WTC11 (cell line): ENCODE results near the gene SSH2. TPM values are rescaled to one million over a fixed set of nuclear protein-coding genes. Genes with fewer than 3 reads are reported as not detected.

Experiments used
- ATAC-seq: fragments of 200-7000 bp; cut with Tn5 transposase; 2 replicates; pipeline ENCODE4 v1.10.0; 2021; ENCODE audit warnings: mild to moderate bottlenecking, moderate library complexity
- CTCF ChIA-PET: fragments of 300-600 bp; sonication (Branson Sonifier 250); formaldehyde crosslinking; loops from one replicate; lab custom pipeline; 2021; ENCODE audit warnings: antibody characterized with exemption; lab: Charles Lee
- POLR2A ChIA-PET: fragments of 350-600 bp; sonication (Branson Sonifier 250); formaldehyde crosslinking; loops from one replicate; lab custom pipeline; 2021; ENCODE audit warnings: antibody characterized with exemption; lab: Charles Lee
- DNase-seq: peaks from one replicate; pipeline ENCODE4 v3.0.0; 2021; ENCODE audit warnings: low spot score
- H3K27ac Mint-ChIP-seq: 2 replicates; pipeline ENCODE4 v1.8.0; 2021; ENCODE audit warnings: mixed read lengths
- H3K27me3 Mint-ChIP-seq: 2 replicates; pipeline ENCODE4 v1.8.0; 2021; ENCODE audit warnings: low read depth, mild to moderate bottlenecking, moderate library complexity, mixed read lengths
- H3K36me3 Mint-ChIP-seq: 2 replicates; pipeline ENCODE4 v1.8.0; 2021; ENCODE audit warnings: mixed read lengths
- H3K4me1 Mint-ChIP-seq: 2 replicates; pipeline ENCODE4 v1.8.0; 2022; ENCODE audit warnings: mixed read lengths
- H3K4me3 Mint-ChIP-seq: 2 replicates; pipeline ENCODE4 v1.8.0; 2021; ENCODE audit warnings: mild to moderate bottlenecking, moderate library complexity, mixed read lengths
- H3K9me3 Mint-ChIP-seq: 2 replicates; pipeline ENCODE4 v1.8.0; 2021; ENCODE audit warnings: mixed read lengths
- ATF2 ChIP-seq: sonication (generic); formaldehyde crosslinking; IDR thresholded peaks from 2 replicates; pipeline ENCODE4 v1.8.1; 2022; ENCODE audit warnings: low read depth, missing genetic modification reagents, borderline replicate concordance
- CREB1 ChIP-seq: sonication (generic); formaldehyde crosslinking; IDR thresholded peaks from 2 replicates; pipeline ENCODE4 v1.8.0; 2023; ENCODE audit warnings: mild to moderate bottlenecking, missing genetic modification reagents
- CREM ChIP-seq: sonication (generic); formaldehyde crosslinking; IDR thresholded peaks from 2 replicates; pipeline ENCODE4 v1.8.1; 2022; ENCODE audit warnings: mild to moderate bottlenecking, missing genetic modification reagents, moderate library complexity
- E2F5 ChIP-seq: sonication (generic); formaldehyde crosslinking; IDR thresholded peaks from 2 replicates; pipeline ENCODE4 v1.8.1; 2022; ENCODE audit warnings: mild to moderate bottlenecking, moderate library complexity, missing genetic modification reagents
- ELF4 ChIP-seq: sonication (generic); formaldehyde crosslinking; IDR thresholded peaks from 2 replicates; pipeline ENCODE4 v1.8.1; 2022; ENCODE audit warnings: low read depth, mild to moderate bottlenecking, moderate library complexity, missing genetic modification reagents
- FOXP4 ChIP-seq: sonication (generic); formaldehyde crosslinking; IDR thresholded peaks from 2 replicates; pipeline ENCODE4 v1.8.0; 2022; ENCODE audit warnings: mild to moderate bottlenecking, missing genetic modification reagents
- GRHL2 ChIP-seq: fragments of 250-450 bp; sonication (Bioruptor Pico); IDR thresholded peaks from 2 replicates; pipeline ENCODE4 v1.8.0; 2022; ENCODE audit warnings: mild to moderate bottlenecking, moderate library complexity; ENCODE audit not compliant: insufficient replicate concordance, severe bottlenecking
- GTF2I ChIP-seq: fragments of 250-450 bp; sonication (Bioruptor Pico); conservative IDR thresholded peaks from 2 replicates; pipeline ENCODE4 v1.4.0; 2021; ENCODE audit warnings: mild to moderate bottlenecking
- JUN ChIP-seq: sonication (generic); formaldehyde crosslinking; IDR thresholded peaks from 2 replicates; pipeline ENCODE4 v1.8.0; 2023; ENCODE audit warnings: mild to moderate bottlenecking, missing genetic modification reagents
- MYBL2 ChIP-seq: sonication (generic); formaldehyde crosslinking; IDR thresholded peaks from 2 replicates; pipeline ENCODE4 v1.8.1; 2023; ENCODE audit warnings: mild to moderate bottlenecking, moderate library complexity, missing genetic modification reagents
- NFE2L1 ChIP-seq: sonication (generic); formaldehyde crosslinking; IDR thresholded peaks from 2 replicates; pipeline ENCODE4 v1.8.1; 2023; ENCODE audit warnings: missing genetic modification reagents
- OVOL2 ChIP-seq: fragments of 250-450 bp; sonication (Bioruptor Pico); IDR thresholded peaks from 2 replicates; pipeline ENCODE4 v1.9.0; 2021; ENCODE audit warnings: mild to moderate bottlenecking, borderline replicate concordance
- PRDM15 ChIP-seq: sonication (generic); formaldehyde crosslinking; IDR thresholded peaks from 2 replicates; pipeline ENCODE4 v1.8.0; 2022; ENCODE audit warnings: missing genetic modification reagents
- RELA ChIP-seq: sonication (generic); formaldehyde crosslinking; IDR thresholded peaks from 2 replicates; pipeline ENCODE4 v1.8.1; 2022; ENCODE audit warnings: missing genetic modification reagents, mild to moderate bottlenecking, borderline replicate concordance
- SMAD4 ChIP-seq: sonication (generic); formaldehyde crosslinking; IDR thresholded peaks from 2 replicates; pipeline ENCODE4 v1.8.0; 2022; ENCODE audit warnings: mild to moderate bottlenecking, missing genetic modification reagents
- TEAD4 ChIP-seq: sonication (generic); formaldehyde crosslinking; IDR thresholded peaks from 2 replicates; pipeline ENCODE4 v1.8.0; 2022; ENCODE audit warnings: mild to moderate bottlenecking, missing genetic modification reagents
- ZBTB43 ChIP-seq: sonication (generic); formaldehyde crosslinking; IDR thresholded peaks from 2 replicates; pipeline ENCODE4 v1.8.1; 2023; ENCODE audit warnings: mild to moderate bottlenecking, missing genetic modification reagents
- ZNF219 ChIP-seq: sonication (generic); formaldehyde crosslinking; IDR thresholded peaks from 2 replicates; pipeline ENCODE4 v1.8.0; 2023; ENCODE audit warnings: missing genetic modification reagents, mild to moderate bottlenecking, borderline replicate concordance
- ZNF232 ChIP-seq: sonication (generic); formaldehyde crosslinking; IDR thresholded peaks from 2 replicates; pipeline ENCODE4 v1.8.0; 2022; ENCODE audit warnings: mild to moderate bottlenecking, missing genetic modification reagents
- ZNF512 ChIP-seq: sonication (generic); formaldehyde crosslinking; IDR thresholded peaks from 2 replicates; pipeline ENCODE4 v1.8.1; 2022; ENCODE audit warnings: missing genetic modification reagents, borderline replicate concordance
- total RNA-seq: library from RNA; stranded (reverse); gene quantifications from 3 replicates; pipeline ENCODE4 v1.2.3, GENCODE V29; 2021

The SSH2 gene
- total RNA-seq, 1 experiment from 2014 or later: 14.3 TPM

GRCh38 chr17:29699283-29699682 is 230.7 kb downstream of the SSH2 start (continued):
- no peak for TF ChIP-seq PRDM15 (CRISPR knock-in tag)

GRCh38 chr17:29698837-29699236 is 231.2 kb downstream of the SSH2 start:
- TF ChIP-seq OVOL2 (CRISPR knock-in tag) (no peak), RELA (CRISPR knock-in tag) (no peak), CREM (CRISPR knock-in tag) (no peak), ATF2 (CRISPR knock-in tag) (no peak), GRHL2 (CRISPR knock-in tag) (no peak), GTF2I (CRISPR knock-in tag) (no peak), NFE2L1 (CRISPR knock-in tag) (no peak), TEAD4 (CRISPR knock-in tag) (no peak), ZNF512 (CRISPR knock-in tag) (no peak), ZNF219 (CRISPR knock-in tag) (no peak), E2F5 (no peak), SMAD4 (CRISPR knock-in tag) (no peak), ZNF232 (no peak), JUN (no peak), MYBL2 (no peak), ZBTB43 (CRISPR knock-in tag) (no peak), CREB1 (CRISPR knock-in tag) (no peak), ELF4 (CRISPR knock-in tag) (no peak), FOXP4 (CRISPR knock-in tag) (no peak)
- CTCF ChIA-PET: interaction anchor here (0.9 to 1.4 kb wide), 7 partner anchors 9 to 394 kb away, joined by 3 to 6 read pairs (median 4); no protein-coding TSS in a partner anchor
- H3K27ac Mint-ChIP-seq: no peak overlapping the region
- POLR2A ChIA-PET: interaction anchor here (0.6 kb wide), 1 partner anchor 95 kb away, joined by 3 read pairs; no protein-coding TSS in a partner anchor
- DNase-seq (no peak), ATAC-seq (no peak)
- no peaks in the 10 kb centered on the region for H3K36me3 Mint-ChIP-seq
- H3K27me3 Mint-ChIP-seq: no peaks in the 10 kb centered on the region
- no peaks in the 10 kb centered on the region for H3K9me3 Mint-ChIP-seq
- H3K4me1 Mint-ChIP-seq: no peaks in the 10 kb centered on the region
- no peak overlapping the region for H3K4me3 Mint-ChIP-seq
